Suprapubic skin (tissue), 4 donors: ENCODE results near the gene LRFN4. TPM values are rescaled to one million over a fixed set of nuclear protein-coding genes. Genes with fewer than 3 reads are reported as not detected.

ENCODE experiments used
- DNase-seq, 2 donors: peaks; one replicate each; pipeline ENCODE4 v3.0.0-alpha.2; 2019; ENCODE audit warnings: low spot score in 2 of 2
- H3K27ac ChIP-seq: fragments of 200-600 bp; sonication (generic); one replicate; pipeline ENCODE4 v1.5.1; 2019
- H3K27me3 ChIP-seq: fragments of 200-600 bp; sonication (generic); one replicate; pipeline ENCODE4 v1.5.1; 2019
- H3K36me3 ChIP-seq: fragments of 200-600 bp; sonication (generic); one replicate; pipeline ENCODE4 v1.5.1; 2019
- H3K4me1 ChIP-seq: fragments of 200-600 bp; sonication (generic); one replicate; pipeline ENCODE4 v1.5.1; 2019
- H3K4me3 ChIP-seq: fragments of 200-600 bp; sonication (generic); one replicate; pipeline ENCODE4 v1.5.1; 2019; ENCODE audit warnings: mild to moderate bottlenecking
- H3K9me3 ChIP-seq: fragments of 200-600 bp; sonication (generic); one replicate; pipeline ENCODE4 v1.5.1; 2019
- CTCF ChIP-seq, 2 donors: fragments of 200-600 bp in 1 of 2; fragments of 450-650 bp in 1 of 2; sonication (generic) in 1 of 2; IDR thresholded peaks; one replicate each; pipeline ENCODE4 v1.5.1; 2016 to 2019; ENCODE audit warnings: antibody characterized with exemption in 2 of 2, mild to moderate bottlenecking in 1 of 2, moderate library complexity in 1 of 2
- EP300 ChIP-seq: sonication (generic); formaldehyde crosslinking; IDR thresholded peaks from one replicate; pipeline ENCODE4 v1.6.1; 2017; ENCODE audit warnings: antibody characterized with exemption
- POLR2A ChIP-seq, 2 donors: fragments of 450-650 bp; IDR thresholded peaks; one replicate each; pipeline ENCODE4 v1.6.1; 2017; ENCODE audit warnings: antibody characterized with exemption in 2 of 2, mild to moderate bottlenecking in 2 of 2, moderate library complexity in 2 of 2
- POLR2AphosphoS5 ChIP-seq, 3 donors: sonication (generic); formaldehyde crosslinking; IDR thresholded peaks; one replicate each; pipeline ENCODE4 v1.6.1; 2017; ENCODE audit warnings: antibody characterized with exemption in 3 of 3
- WGBS: methylation state at CpG from one replicate; pipeline ENCODE4 v1.1.5; 2018; 5-methylcytosine and 5-hydroxymethylcytosine counted together
- total RNA-seq, 4 donors: library from RNA; depleted of rRNA; stranded (reverse); fragments of >200 nt; gene quantifications; one replicate each; pipeline ENCODE4 v1.1.0, GENCODE V29; 2016

The LRFN4 gene
- total RNA-seq, 4 donors from 2014 or later, result 6.0 to 8.5 (median 8.3) TPM

- no peak overlapping the region for H3K4me3 ChIP-seq
- peaks cover 14% of the 10 kb centered on the region for H3K36me3 ChIP-seq
- DNase-seq, result no peak
- H3K9me3 ChIP-seq, result no peaks in the 10 kb centered on the region
- H3K27me3 ChIP-seq, result no peaks in the 10 kb centered on the region
- no peak overlapping the region for H3K27ac ChIP-seq
- TF ChIP-seq POLR2AphosphoS5 (IDR thresholded peaks at IDR 0.05) (no peak), CTCF (IDR thresholded peaks at IDR 0.05) (no peak), POLR2A (IDR thresholded peaks at IDR 0.05) (no peak), EP300 (no peak)
- 93% methylated on average over 9 of the region's 9 CpGs for WGBS
- peaks cover 2% of the 10 kb centered on the region for H3K4me1 ChIP-seq
Observed at GRCh38 chr11:66869567-66869870, 12.7 kb downstream of the LRFN4 start.

- TF ChIP-seq POLR2A (IDR thresholded peaks at IDR 0.05) (no peak), POLR2AphosphoS5 (IDR thresholded peaks at IDR 0.05) (no peak), EP300 (no peak), CTCF (IDR thresholded peaks at IDR 0.05) (no peak)
- 95% methylated on average over 16 of the region's 16 CpGs for WGBS
- Histone ChIP-seq H3K36me3 (peaks cover 14% of the 10 kb centered on the region), H3K4me1 (no peaks in the 10 kb centered on the region), H3K27ac (no peak overlapping the region), H3K9me3 (no peaks in the 10 kb centered on the region), H3K4me3 (no peak overlapping the region), H3K27me3 (no peaks in the 10 kb centered on the region)
- no peak for DNase-seq
Observed at GRCh38 chr11:66870131-66870530, 13.3 kb downstream of the LRFN4 start.

- TF ChIP-seq EP300, result no peak
- TF ChIP-seq POLR2AphosphoS5 (IDR thresholded peaks at IDR 0.05), result no peak
- TF ChIP-seq CTCF (IDR thresholded peaks at IDR 0.05), result no peak
- TF ChIP-seq POLR2A (IDR thresholded peaks at IDR 0.05), result no peak
- 95% methylated on average over 36 of the region's 39 CpGs for WGBS
- Histone ChIP-seq H3K27me3 (no peaks in the 10 kb centered on the region), H3K4me1 (no peaks in the 10 kb centered on the region), H3K9me3 (no peaks in the 10 kb centered on the region), H3K27ac (no peak overlapping the region), H3K36me3 (peaks cover 14% of the 10 kb centered on the region), H3K4me3 (no peak overlapping the region)
- DNase-seq, result no peak
Observed at GRCh38 chr11:66870616-66871520, 14.0 kb downstream of the LRFN4 start.

GRCh38 chr11:66871521-66871901, 14.6 kb downstream of the LRFN4 start:
- H3K27me3 ChIP-seq, result no peaks in the 10 kb centered on the region

More at GRCh38 chr11:66871521-66871901, 14.6 kb downstream of the LRFN4 start:
- DNase-seq, result no peak
- no peak overlapping the region for H3K4me3 ChIP-seq
- no peaks in the 10 kb centered on the region for H3K9me3 ChIP-seq
- WGBS, result 96% methylated on average over 10 of the region's 18 CpGs
- H3K27ac ChIP-seq, result no peak overlapping the region
- TF ChIP-seq CTCF (IDR thresholded peaks at IDR 0.05) (no peak), POLR2A (IDR thresholded peaks at IDR 0.05) (no peak), EP300 (no peak), POLR2AphosphoS5 (IDR thresholded peaks at IDR 0.05) (no peak)
- peaks cover 14% of the 10 kb centered on the region for H3K36me3 ChIP-seq
- H3K4me1 ChIP-seq, result no peaks in the 10 kb centered on the region
